GM12892 (cell line): ENCODE measurements around the gene NR4A3.

Source experiments
- POLR2A ChIP-seq: IDR thresholded peaks from 2 replicates; pipeline ENCODE4 v1.6.1; 2011; ENCODE audit warnings: low read depth, low read length, control low read depth
- POLR2AphosphoS5 ChIP-seq: IDR thresholded peaks from 2 replicates; pipeline ENCODE4 v1.6.1; 2011; ENCODE audit warnings: low read depth, low read length, control low read depth
- TAF1 ChIP-seq: IDR thresholded peaks from 2 replicates; pipeline ENCODE4 v1.6.1; 2011; ENCODE audit warnings: low read depth, mild to moderate bottlenecking, control low read depth, low read length, borderline replicate concordance

- TF ChIP-seq POLR2AphosphoS5 (no peak), POLR2A (no peak), TAF1 (no peak)
Measured at GRCh38 chr9:99834474-99834873, 12.8 kb downstream of the NR4A3 start.
